Neural progenitor cell (in vitro differentiated cells): Measurements from ENCODE around the gene ABCC4. TPM values are rescaled to one million over a fixed set of nuclear protein-coding genes. Genes with fewer than 3 reads are reported as not detected.

Experiments
- DNase-seq: peaks from one replicate; pipeline ENCODE4 v3.0.0-alpha.2; 2016; ENCODE audit warnings: low spot score
- H2AFZ ChIP-seq: fragments of 200-600 bp; sonication (generic); replicated peaks from 2 replicates; pipeline ENCODE4 v1.6.1; 2016; ENCODE audit warnings: antibody characterized with exemption
- H3F3A ChIP-seq: fragments of 200-600 bp; sonication (generic); 2 replicates; pipeline ENCODE4 v1.6.1; 2016; ENCODE audit warnings: antibody characterized with exemption, low read depth
- H3K27ac ChIP-seq: fragments of 200-600 bp; sonication (generic); 2 replicates; pipeline ENCODE4 v1.5.1; 2016; ENCODE audit warnings: mild to moderate bottlenecking
- H3K27me3 ChIP-seq: fragments of 200-600 bp; sonication (generic); 2 replicates; pipeline ENCODE4 v1.6.1; 2016; ENCODE audit warnings: mild to moderate bottlenecking, moderate library complexity
- H3K36me3 ChIP-seq: fragments of 200-600 bp; sonication (generic); 2 replicates; pipeline ENCODE4 v1.5.1; 2016
- H3K4me1 ChIP-seq: fragments of 200-600 bp; sonication (generic); 2 replicates; pipeline ENCODE4 v1.6.1; 2016; ENCODE audit warnings: mixed run types
- H3K4me2 ChIP-seq: fragments of 200-600 bp; sonication (generic); 2 replicates; pipeline ENCODE4 v1.6.1; 2016
- H3K4me3 ChIP-seq: fragments of 200-600 bp; sonication (generic); 2 replicates; pipeline ENCODE4 v1.5.1; 2016
- H3K79me2 ChIP-seq: fragments of 200-600 bp; sonication (generic); 2 replicates; pipeline ENCODE4 v1.6.1; 2016; ENCODE audit warnings: low read depth
- H3K9ac ChIP-seq: fragments of 200-600 bp; sonication (generic); 2 replicates; pipeline ENCODE4 v1.6.1; 2016
- H3K9me3 ChIP-seq: fragments of 200-600 bp; sonication (generic); 2 replicates; pipeline ENCODE4 v1.5.1; 2016; ENCODE audit warnings: low read depth
- H4K20me1 ChIP-seq: fragments of 200-600 bp; sonication (generic); 2 replicates; pipeline ENCODE4 v1.6.1; 2016; ENCODE audit warnings: low read depth
- H3K27ac Mint-ChIP-seq: 3 replicates; pipeline ENCODE4 v1.8.0; 2021; ENCODE audit warnings: mixed read lengths
- H3K27me3 Mint-ChIP-seq: 2 replicates; pipeline ENCODE4 v1.8.0; 2022; ENCODE audit warnings: low read depth, mild to moderate bottlenecking, inconsistent platforms, moderate library complexity, mixed read lengths; ENCODE audit not compliant: insufficient read depth
- H3K36me3 Mint-ChIP-seq: 3 replicates; pipeline ENCODE4 v1.8.0; 2021; ENCODE audit warnings: mixed read lengths
- H3K4me1 Mint-ChIP-seq: 3 replicates; pipeline ENCODE4 v1.8.0; 2021; ENCODE audit warnings: mixed read lengths
- H3K4me3 Mint-ChIP-seq: 3 replicates; pipeline ENCODE4 v1.8.0; 2021; ENCODE audit warnings: mild to moderate bottlenecking, moderate library complexity, mixed read lengths
- H3K9me3 Mint-ChIP-seq: 3 replicates; pipeline ENCODE4 v1.8.0; 2020; ENCODE audit warnings: mixed read lengths
- EZH2 ChIP-seq: fragments of 200-600 bp; sonication (generic); IDR thresholded peaks from 2 replicates; pipeline ENCODE4 v1.6.1; 2017; ENCODE audit warnings: antibody characterized with exemption, mild to moderate bottlenecking, moderate library complexity
- EZH2phosphoT487 ChIP-seq: fragments of 200-600 bp; sonication (generic); IDR thresholded peaks from 2 replicates; pipeline ENCODE4 v1.6.1; 2017; ENCODE audit warnings: antibody characterized with exemption
- total RNA-seq: library from RNA; depleted of rRNA; stranded (reverse); fragments of >200 nt; gene quantifications from 2 replicates; pipeline ENCODE4 v1.2.3, GENCODE V29; 2015; ENCODE audit warnings: low replicate concordance
- TF ChIP-seq, protein P1 (sequence below): fragments of 200-600 bp; sonication (generic); IDR thresholded peaks from 2 replicates; pipeline ENCODE4 v1.5.1; 2017; ENCODE audit warnings: antibody characterized with exemption, mild to moderate bottlenecking

The ABCC4 gene
- total RNA-seq, 1 donor from 2014 or later = 23.6 TPM

DNA sequence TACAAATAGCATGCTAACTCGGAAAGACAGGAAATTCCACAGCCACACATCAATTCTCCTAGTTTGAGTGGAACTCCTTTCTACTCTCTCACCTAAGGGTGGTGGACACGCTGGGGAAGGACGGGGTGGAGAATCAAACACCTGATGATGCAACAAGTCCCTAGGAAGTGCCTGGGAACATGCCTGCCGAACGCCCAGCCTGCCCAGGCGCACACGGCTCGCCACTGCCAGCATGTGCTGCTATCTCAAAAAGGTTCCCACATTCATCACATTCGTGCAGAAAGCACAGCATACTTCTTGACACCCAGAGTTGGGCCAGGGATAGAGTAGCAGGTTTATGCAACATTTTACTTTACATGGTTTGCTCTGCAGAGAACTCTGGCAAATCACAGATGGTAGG is 164.6 kb downstream of the ABCC4 start:
- H3K27ac Mint-ChIP-seq = no peak overlapping the region
- peaks cover 26% of the 10 kb centered on the region for H3K4me1 Mint-ChIP-seq
- DNase-seq = no peak

DNA sequence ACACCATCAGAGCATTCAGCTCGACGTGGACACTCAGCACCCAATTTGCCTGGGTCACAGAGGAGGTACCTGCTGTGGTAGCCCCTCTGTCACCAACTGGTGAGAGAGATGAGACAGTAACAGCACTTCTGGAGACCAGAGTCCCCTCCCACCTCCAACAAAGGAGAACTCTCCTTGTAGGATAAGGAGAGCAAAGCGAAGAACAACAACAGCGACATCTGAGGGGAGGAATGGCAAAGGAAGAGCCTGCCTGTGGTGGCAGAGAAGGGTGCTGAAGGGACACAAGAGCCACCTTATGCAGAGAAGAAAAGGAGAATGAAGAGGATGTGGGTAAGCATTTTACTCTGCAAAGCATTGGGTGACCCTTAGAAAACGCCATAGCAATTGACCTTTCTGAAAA is 167.8 kb downstream of the ABCC4 start:
- Mint-ChIP-seq H3K4me3 (no peak overlapping the region), H3K36me3 (peaks cover 8% of the 10 kb centered on the region)

More for the DNA sequence above, 164.6 kb downstream of the ABCC4 start:
- Histone ChIP-seq H3K4me1 (no peaks in the 10 kb centered on the region), H3K4me3 (no peak overlapping the region), H3K9me3 (no peaks in the 10 kb centered on the region), H3K27ac (no peak overlapping the region), H3K79me2 (no peaks in the 10 kb centered on the region), H3K4me2 (no peak overlapping the region), H3K9ac (no peak overlapping the region), H2AFZ (no peak overlapping the region), H3F3A (no peaks in the 10 kb centered on the region), H3K36me3 (no peaks in the 10 kb centered on the region), H3K27me3 (no peaks in the 10 kb centered on the region), H4K20me1 (no peaks in the 10 kb centered on the region)
- Mint-ChIP-seq H3K36me3 (peaks cover 12% of the 10 kb centered on the region), H3K4me3 (no peak overlapping the region), H3K27me3 (no peaks in the 10 kb centered on the region), H3K9me3 (no peaks in the 10 kb centered on the region)
- TF ChIP-seq, protein P1, sequence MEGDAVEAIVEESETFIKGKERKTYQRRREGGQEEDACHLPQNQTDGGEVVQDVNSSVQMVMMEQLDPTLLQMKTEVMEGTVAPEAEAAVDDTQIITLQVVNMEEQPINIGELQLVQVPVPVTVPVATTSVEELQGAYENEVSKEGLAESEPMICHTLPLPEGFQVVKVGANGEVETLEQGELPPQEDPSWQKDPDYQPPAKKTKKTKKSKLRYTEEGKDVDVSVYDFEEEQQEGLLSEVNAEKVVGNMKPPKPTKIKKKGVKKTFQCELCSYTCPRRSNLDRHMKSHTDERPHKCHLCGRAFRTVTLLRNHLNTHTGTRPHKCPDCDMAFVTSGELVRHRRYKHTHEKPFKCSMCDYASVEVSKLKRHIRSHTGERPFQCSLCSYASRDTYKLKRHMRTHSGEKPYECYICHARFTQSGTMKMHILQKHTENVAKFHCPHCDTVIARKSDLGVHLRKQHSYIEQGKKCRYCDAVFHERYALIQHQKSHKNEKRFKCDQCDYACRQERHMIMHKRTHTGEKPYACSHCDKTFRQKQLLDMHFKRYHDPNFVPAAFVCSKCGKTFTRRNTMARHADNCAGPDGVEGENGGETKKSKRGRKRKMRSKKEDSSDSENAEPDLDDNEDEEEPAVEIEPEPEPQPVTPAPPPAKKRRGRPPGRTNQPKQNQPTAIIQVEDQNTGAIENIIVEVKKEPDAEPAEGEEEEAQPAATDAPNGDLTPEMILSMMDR = no peak
- TF ChIP-seq EZH2phosphoT487 (no peak), EZH2 (no peak)

DNA sequence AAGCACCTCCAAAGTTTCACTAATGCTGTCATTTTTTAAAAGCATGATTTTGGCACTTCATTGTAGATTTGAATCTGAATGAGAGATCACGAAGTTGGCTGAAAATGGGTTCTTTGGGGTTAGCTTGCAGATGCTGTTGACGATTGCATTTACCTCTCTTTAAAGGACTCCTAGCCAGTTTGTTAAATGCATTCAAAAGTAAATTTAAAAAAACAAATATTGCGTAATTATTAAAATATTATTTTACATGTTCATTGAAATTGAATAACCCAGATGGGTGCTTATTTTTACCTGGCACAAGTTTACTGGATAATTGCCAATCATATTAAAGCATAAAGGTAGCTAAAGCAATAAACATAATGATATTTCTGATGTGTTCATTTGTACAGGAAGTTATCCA is 172.2 kb downstream of the ABCC4 start:
- H3K9me3 Mint-ChIP-seq = no peaks in the 10 kb centered on the region
- H3K4me1 Mint-ChIP-seq = peaks cover 21% of the 10 kb centered on the region
- H3K27ac ChIP-seq = no peak overlapping the region
- peaks cover 6% of the 10 kb centered on the region for H3F3A ChIP-seq
- H3K4me1 ChIP-seq = peaks cover 13% of the 10 kb centered on the region
- H4K20me1 ChIP-seq = no peaks in the 10 kb centered on the region
- peaks cover 11% of the 10 kb centered on the region for H3K36me3 Mint-ChIP-seq
- H3K4me3 ChIP-seq = no peak overlapping the region
- H3K36me3 ChIP-seq = no peaks in the 10 kb centered on the region
- TF ChIP-seq EZH2 = no peak
- H3K9me3 ChIP-seq = no peaks in the 10 kb centered on the region
- H3K27me3 ChIP-seq = no peaks in the 10 kb centered on the region
- H3K79me2 ChIP-seq = no peaks in the 10 kb centered on the region
- H3K4me2 ChIP-seq = no peak overlapping the region
- H3K4me3 Mint-ChIP-seq = no peak overlapping the region
- H3K27me3 Mint-ChIP-seq = no peaks in the 10 kb centered on the region
- no peak overlapping the region for H3K9ac ChIP-seq
- H3K27ac Mint-ChIP-seq = no peak overlapping the region
- H2AFZ ChIP-seq = no peak overlapping the region
- no peak for DNase-seq

More for the DNA sequence above, 167.8 kb downstream of the ABCC4 start:
- Mint-ChIP-seq H3K4me1 (peaks cover 19% of the 10 kb centered on the region), H3K9me3 (no peaks in the 10 kb centered on the region), H3K27ac (no peak overlapping the region), H3K27me3 (no peaks in the 10 kb centered on the region)
- Histone ChIP-seq H3K9me3 (no peaks in the 10 kb centered on the region), H3K27me3 (no peaks in the 10 kb centered on the region), H3K4me1 (peaks cover 4% of the 10 kb centered on the region), H4K20me1 (no peaks in the 10 kb centered on the region), H3K4me3 (no peak overlapping the region), H3K27ac (no peak overlapping the region), H2AFZ (no peak overlapping the region), H3F3A (no peaks in the 10 kb centered on the region), H3K36me3 (no peaks in the 10 kb centered on the region), H3K79me2 (no peaks in the 10 kb centered on the region), H3K4me2 (no peak overlapping the region), H3K9ac (no peak overlapping the region)
- DNase-seq = no peak
- TF ChIP-seq EZH2 = no peak
- TF ChIP-seq, protein P1 = no peak
- no peak for TF ChIP-seq EZH2phosphoT487

DNA sequence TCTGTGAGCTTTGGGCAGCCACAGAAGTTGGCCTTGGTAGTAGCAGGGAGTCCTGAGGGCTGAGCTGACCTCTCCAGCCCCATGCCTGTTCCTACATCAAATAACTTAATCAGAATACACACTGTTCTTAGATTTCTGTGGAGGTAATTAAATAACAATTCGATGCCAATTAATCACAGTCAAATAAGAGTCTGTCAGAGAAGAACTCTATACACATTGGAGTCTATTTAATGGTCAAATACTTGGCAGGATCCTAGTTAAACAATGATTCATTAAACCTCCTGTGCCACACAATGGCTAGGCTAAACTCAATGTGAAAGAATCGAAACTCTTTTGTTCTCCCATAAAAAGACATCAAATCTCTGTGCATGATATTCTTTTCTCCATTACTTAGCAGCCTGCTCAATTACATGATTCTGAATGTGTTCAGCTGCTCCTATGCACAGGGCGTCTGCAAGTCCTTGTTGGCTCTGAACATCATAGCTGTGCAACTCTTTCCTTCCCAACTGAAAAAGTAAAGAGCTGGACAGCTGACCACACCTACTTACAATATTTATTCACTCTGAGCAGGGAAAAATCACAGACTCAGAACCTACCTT is 173.1 kb downstream of the ABCC4 start:
- H3K79me2 ChIP-seq = no peaks in the 10 kb centered on the region
- no peak overlapping the region for H3K4me3 ChIP-seq
- H3K4me3 Mint-ChIP-seq = no peak overlapping the region
- TF ChIP-seq EZH2 = no peak
- peak; percentile 72 for TF ChIP-seq EZH2phosphoT487
- no peaks in the 10 kb centered on the region for H4K20me1 ChIP-seq
- H3K9me3 Mint-ChIP-seq = no peaks in the 10 kb centered on the region
- H3K36me3 Mint-ChIP-seq = peaks cover 14% of the 10 kb centered on the region
- H3F3A ChIP-seq = peaks cover 6% of the 10 kb centered on the region
- H3K4me1 ChIP-seq = peaks cover 13% of the 10 kb centered on the region
- no peaks in the 10 kb centered on the region for H3K27me3 ChIP-seq
- no peak overlapping the region for H3K27ac ChIP-seq
- H3K27me3 Mint-ChIP-seq = peaks cover 1% of the 10 kb centered on the region
- H3K4me1 Mint-ChIP-seq = peaks cover 17% of the 10 kb centered on the region
- no peaks in the 10 kb centered on the region for H3K36me3 ChIP-seq
- no peak overlapping the region for H3K9ac ChIP-seq
- H3K9me3 ChIP-seq = no peaks in the 10 kb centered on the region
- H3K27ac Mint-ChIP-seq = peak overlapping the region; percentile 85
- no peak overlapping the region for H3K4me2 ChIP-seq
- H2AFZ ChIP-seq = no peak overlapping the region
- DNase-seq = peak; percentile 21
